ENCODE measurements around the gene OSGEP. TPM values are rescaled to one million over a fixed set of nuclear protein-coding genes. Genes with fewer than 3 reads are reported as not detected.

Gene OSGEP
- total and polyA plus RNA-seq, 7 donors: 21.0 to 65.6 (median 41.3) TPM

GRCh38 chr14:20441461-20441860 lies 13.2 kb downstream of the OSGEP start:
- no peak for DNase-seq
- no peak for TF ChIP-seq EP300 (IDR thresholded peaks at IDR 0.05)
- TF ChIP-seq POLR2AphosphoS5 (IDR thresholded peaks at IDR 0.05): no peak
- TF ChIP-seq CTCF (IDR thresholded peaks at IDR 0.05): no peak
- no peak for TF ChIP-seq POLR2A (IDR thresholded peaks at IDR 0.05)
- Histone ChIP-seq H3K4me1 (no peaks in the 10 kb centered on the region), H3K9me3 (no peaks in the 10 kb centered on the region), H3K4me3 (no peak overlapping the region), H3K27ac (no peak overlapping the region), H3K36me3 (peaks cover 0 to 14% (median 9%) of the 10 kb centered on the region in 4 donors), H3K27me3 (no peaks in the 10 kb centered on the region)
- 80 to 93% methylated on average over 2 of the region's 2 CpGs for WGBS, 2 donors
- intact Hi-C loops (cut with DNase I): no loop called here

GRCh38 chr14:20440882-20441281 lies 13.7 kb downstream of the OSGEP start:
- peaks cover 0 to under 1% (median 0%) of the 10 kb centered on the region in 4 donors for H3K4me1 ChIP-seq
- intact Hi-C loops (cut with DNase I): no loop called here
- H3K9me3 ChIP-seq: no peaks in the 10 kb centered on the region
- 54 to 83% methylated on average over 5 of the region's 5 CpGs for WGBS, 2 donors
- peaks cover 0 to 5% (median 0%) of the 10 kb centered on the region in 3 donors for H3K27me3 ChIP-seq
- H3K4me3 ChIP-seq: no peak overlapping the region
- no peak overlapping the region for H3K27ac ChIP-seq
- H3K36me3 ChIP-seq: peaks cover 0 to 8% (median 4%) of the 10 kb centered on the region in 4 donors
- TF ChIP-seq POLR2AphosphoS5 (IDR thresholded peaks at IDR 0.05): no peak
- TF ChIP-seq POLR2A (IDR thresholded peaks at IDR 0.05): no peak
- TF ChIP-seq CTCF (IDR thresholded peaks at IDR 0.05): no peak
- no peak for TF ChIP-seq EP300 (IDR thresholded peaks at IDR 0.05)
- no peak for DNase-seq

GRCh38 chr14:20440465-20440864 lies 14.1 kb downstream of the OSGEP start:
- no peak overlapping the region for H3K27ac ChIP-seq
- H3K36me3 ChIP-seq: peaks cover 0 to 4% (median 1%) of the 10 kb centered on the region in 4 donors
- H3K4me1 ChIP-seq: peaks cover 0 to 5% (median 3%) of the 10 kb centered on the region in 4 donors
- no peaks in the 10 kb centered on the region for H3K9me3 ChIP-seq
- peaks cover 0 to 9% (median 0%) of the 10 kb centered on the region in 3 donors for H3K27me3 ChIP-seq
- intact Hi-C loops (cut with DNase I): no loop called here
- 88 to 90% methylated on average over 5 of the region's 5 CpGs for WGBS, 2 donors
- TF ChIP-seq POLR2A (IDR thresholded peaks at IDR 0.05): no peak
- no peak for TF ChIP-seq EP300 (IDR thresholded peaks at IDR 0.05)
- no peak for TF ChIP-seq POLR2AphosphoS5 (IDR thresholded peaks at IDR 0.05)
- TF ChIP-seq CTCF (IDR thresholded peaks at IDR 0.05): no peak
- DNase-seq: no peak
- H3K4me3 ChIP-seq: no peak overlapping the region

GRCh38 chr14:20438664-20439063 lies 15.9 kb downstream of the OSGEP start:
- Histone ChIP-seq H3K9me3 (no peaks in the 10 kb centered on the region), H3K27ac (no peak overlapping the region), H3K36me3 (no peaks in the 10 kb centered on the region), H3K4me3 (no peak overlapping the region), H3K27me3 (peaks cover 0 to 14% (median 0%) of the 10 kb centered on the region in 3 donors), H3K4me1 (peaks cover 0 to 13% (median 10%) of the 10 kb centered on the region in 4 donors)
- intact Hi-C loops (cut with DNase I): no loop called here
- no peak for DNase-seq
- 87 to 94% methylated on average over 7 of the region's 7 CpGs for WGBS, 2 donors
- TF ChIP-seq POLR2AphosphoS5 (IDR thresholded peaks at IDR 0.05) (no peak), POLR2A (IDR thresholded peaks at IDR 0.05) (no peak)

GRCh38 chr14:20436363-20436755 lies 18.3 kb downstream of the OSGEP start:
- Histone ChIP-seq H3K4me3 (no peak overlapping the region), H3K27me3 (peaks cover 0 to 14% (median 0%) of the 10 kb centered on the region in 3 donors), H3K27ac (no peak overlapping the region), H3K9me3 (no peaks in the 10 kb centered on the region), H3K36me3 (no peaks in the 10 kb centered on the region), H3K4me1 (peaks cover 0 to 13% (median 10%) of the 10 kb centered on the region in 4 donors)
- intact Hi-C loops (cut with DNase I): no loop called here
- 96% methylated on average over 4 of the region's 4 CpGs for WGBS, 2 donors
- no peak for TF ChIP-seq CTCF (IDR thresholded peaks at IDR 0.05)
- TF ChIP-seq EP300 (IDR thresholded peaks at IDR 0.05): no peak
- TF ChIP-seq POLR2A (IDR thresholded peaks at IDR 0.05): no peak
- no peak for TF ChIP-seq POLR2AphosphoS5 (IDR thresholded peaks at IDR 0.05)
- no peak for DNase-seq

Measured in sigmoid colon (tissue), 7 donors.